NCI-H345 treated with DMSO at 0.1 percent for 48 hours (cell line): ENCODE data around the gene MAD1L1.

ENCODE experiments used
- DNase-seq: peaks from one replicate; lab custom pipeline; 2025; ENCODE audit not compliant: unreplicated experiment; lab: John Stamatoyannopoulos, UW

The MAD1L1 gene

GRCh38 chr7:1920881-1921280 lies 311.9 kb downstream of the MAD1L1 start:
- DNase-seq: no peak

- DNase-seq: no peak
Observed at GRCh38 chr7:1920266-1920681, 312.5 kb downstream of the MAD1L1 start.

- DNase-seq: no peak
Observed at GRCh38 chr7:1919539-1920265, 313.0 kb downstream of the MAD1L1 start.

GRCh38 chr7:1918881-1919525 lies 313.7 kb downstream of the MAD1L1 start:
- no peak for DNase-seq

GRCh38 chr7:1918063-1918645 lies 314.6 kb downstream of the MAD1L1 start:
- no peak for DNase-seq

- no peak for DNase-seq
Observed at GRCh38 chr7:1917221-1918062, 315.3 kb downstream of the MAD1L1 start.

- no peak for DNase-seq
Observed at GRCh38 chr7:1916601-1916970, 316.2 kb downstream of the MAD1L1 start.

GRCh38 chr7:1915956-1916600 lies 316.7 kb downstream of the MAD1L1 start:
- no peak for DNase-seq

GRCh38 chr7:1915326-1915725 lies 317.4 kb downstream of the MAD1L1 start:
- no peak for DNase-seq

- no peak for DNase-seq
Observed at GRCh38 chr7:1914743-1915142, 318.0 kb downstream of the MAD1L1 start.

GRCh38 chr7:1914321-1914720 lies 318.4 kb downstream of the MAD1L1 start:
- DNase-seq: no peak

- no peak for DNase-seq
Observed at GRCh38 chr7:1913466-1914282, 319.1 kb downstream of the MAD1L1 start.

GRCh38 chr7:1912593-1913465 lies 319.9 kb downstream of the MAD1L1 start:
- no peak for DNase-seq

GRCh38 chr7:1911571-1911970 lies 321.2 kb downstream of the MAD1L1 start:
- no peak for DNase-seq

GRCh38 chr7:1910827-1911226 lies 321.9 kb downstream of the MAD1L1 start:
- DNase-seq: no peak

- DNase-seq: no peak
Observed at GRCh38 chr7:1910081-1910685, 322.6 kb downstream of the MAD1L1 start.

- DNase-seq: no peak
Observed at GRCh38 chr7:1909476-1909875, 323.3 kb downstream of the MAD1L1 start.

- DNase-seq: no peak
Observed at GRCh38 chr7:1908823-1909420, 323.8 kb downstream of the MAD1L1 start.
